ENCODE data around the gene CANT1.
A peak's percentile ranks its signal among the peaks of the same experiment; 100 is the strongest.

CANT1 gene

GRCh38 chr17:78993981-78994671 is 15.4 kb downstream of the CANT1 start:
- TF ChIP-seq ZFX (IDR thresholded peaks at IDR 0.05) (no peak), CTCF (conservative IDR thresholded peaks at IDR 0.05) (no peak)
- peak overlapping the region; percentile 89 for H3K27ac ChIP-seq

DNA sequence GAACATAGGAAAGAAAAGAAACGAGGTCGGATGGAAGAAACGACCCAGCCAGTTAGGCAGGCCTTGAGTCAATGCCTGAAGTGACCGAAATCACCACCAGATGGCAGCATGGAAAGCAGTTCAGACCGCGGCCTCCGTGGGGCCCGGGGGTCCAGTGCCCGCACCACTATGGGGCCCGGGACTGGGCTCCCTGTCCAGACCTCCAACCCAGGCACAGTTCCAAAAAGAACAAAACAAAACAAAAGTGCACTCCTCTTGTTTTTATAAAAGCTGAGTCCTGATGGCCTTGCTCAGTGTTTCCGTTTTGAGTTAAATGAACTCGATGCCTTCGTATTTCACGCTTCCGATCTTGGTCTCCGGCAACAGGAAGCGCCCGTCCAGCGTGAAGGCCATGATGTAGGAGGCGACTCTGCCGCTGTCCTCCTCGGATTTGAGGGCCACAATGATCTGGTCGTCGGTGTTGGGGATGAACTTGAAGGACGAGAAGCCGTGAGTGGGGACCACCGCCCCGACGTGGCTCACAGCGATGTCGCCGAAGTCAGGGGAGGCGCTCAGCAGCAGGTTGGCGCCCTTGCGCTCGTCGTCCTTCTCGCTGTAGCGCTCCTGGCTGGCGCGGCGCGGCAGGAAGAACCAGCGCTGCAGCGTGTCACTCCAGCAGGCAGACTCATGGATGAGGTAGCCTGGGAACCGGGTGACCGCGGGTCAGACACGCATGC is 16.2 kb downstream of the CANT1 start:
- no peak for TF ChIP-seq ZFX (IDR thresholded peaks at IDR 0.05)
- peak; percentile 91 for TF ChIP-seq CTCF (conservative IDR thresholded peaks at IDR 0.05)
- peak overlapping the region; percentile 89; the same call in 1 of the 2 replicates for H3K27ac ChIP-seq

DNA sequence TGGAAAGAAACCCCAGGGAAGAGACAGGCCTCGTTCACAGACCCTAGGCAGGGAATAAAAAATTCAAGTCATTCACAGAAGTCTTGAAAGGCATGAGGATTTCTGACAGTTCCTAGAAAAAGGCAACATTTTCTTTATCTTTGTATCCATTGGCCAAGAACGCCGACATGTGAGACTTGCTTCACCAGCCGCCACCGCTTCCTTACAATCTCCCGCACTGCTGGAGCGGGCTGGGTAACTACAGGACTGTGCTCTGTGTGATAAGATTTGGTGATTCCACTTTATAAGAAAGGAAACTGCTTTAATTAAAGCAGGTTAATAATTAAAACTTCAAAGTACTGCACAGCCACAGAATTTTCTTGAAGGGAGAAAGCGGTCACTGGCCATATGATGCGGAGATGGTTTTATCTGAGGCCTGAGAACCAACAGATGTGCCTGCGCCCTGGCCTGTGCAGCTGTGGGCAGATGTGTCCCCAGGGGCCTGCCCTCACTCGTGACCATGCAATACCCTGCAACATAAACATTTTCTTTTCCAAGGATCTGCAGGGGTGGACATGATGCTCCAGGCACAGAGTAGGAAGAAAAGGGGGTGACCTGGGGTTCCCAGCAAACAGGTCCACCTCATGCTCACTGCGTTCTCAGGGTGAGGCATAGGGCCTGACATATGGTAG is 16.9 kb downstream of the CANT1 start:
- peak overlapping the region; percentile 1; the same call in 1 of the 2 replicates for H3K27ac ChIP-seq

DNA sequence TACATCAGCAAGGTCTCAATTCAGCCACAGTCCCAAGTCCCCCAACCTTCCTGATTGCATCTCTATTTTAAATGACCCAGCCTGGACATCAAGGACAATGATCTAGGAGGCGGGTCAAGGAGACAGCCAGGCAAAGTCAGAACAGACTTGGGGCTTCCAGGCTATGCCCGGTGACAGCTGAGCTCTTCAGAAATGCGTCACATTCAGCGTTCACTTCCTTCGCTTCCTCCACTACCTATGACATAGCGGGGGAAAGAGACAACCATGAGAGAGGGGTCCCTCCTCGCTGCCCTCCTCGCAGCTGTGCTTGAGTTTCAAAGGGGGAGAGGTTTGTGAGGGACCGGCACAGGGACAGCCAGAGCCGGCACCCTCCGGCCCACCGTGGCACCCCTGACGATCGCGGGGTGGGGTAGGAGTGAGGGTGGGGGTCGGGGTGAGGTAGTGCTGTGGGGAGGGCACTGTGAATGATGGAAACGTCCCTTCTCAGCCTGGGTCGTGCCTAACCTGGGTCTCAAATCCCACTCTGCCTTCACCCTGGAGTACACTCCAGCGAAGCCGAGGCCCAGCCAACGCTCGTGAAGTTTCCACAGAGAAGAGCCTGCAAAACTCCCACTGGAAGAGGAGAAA is 17.5 kb downstream of the CANT1 start:
- TF ChIP-seq ZFX (IDR thresholded peaks at IDR 0.05) (no peak), CTCF (conservative IDR thresholded peaks at IDR 0.05) (no peak)
- no peak overlapping the region for H3K27ac ChIP-seq

More for the DNA sequence above, 16.9 kb downstream of the CANT1 start:
- no peak for TF ChIP-seq CTCF (conservative IDR thresholded peaks at IDR 0.05)
- TF ChIP-seq ZFX (IDR thresholded peaks at IDR 0.05) = no peak

- TF ChIP-seq ZFX (IDR thresholded peaks at IDR 0.05) (no peak), CTCF (conservative IDR thresholded peaks at IDR 0.05) (no peak)
These were observed 18.4 kb downstream of the CANT1 start for GRCh38 chr17:78991017-78991738.

DNA sequence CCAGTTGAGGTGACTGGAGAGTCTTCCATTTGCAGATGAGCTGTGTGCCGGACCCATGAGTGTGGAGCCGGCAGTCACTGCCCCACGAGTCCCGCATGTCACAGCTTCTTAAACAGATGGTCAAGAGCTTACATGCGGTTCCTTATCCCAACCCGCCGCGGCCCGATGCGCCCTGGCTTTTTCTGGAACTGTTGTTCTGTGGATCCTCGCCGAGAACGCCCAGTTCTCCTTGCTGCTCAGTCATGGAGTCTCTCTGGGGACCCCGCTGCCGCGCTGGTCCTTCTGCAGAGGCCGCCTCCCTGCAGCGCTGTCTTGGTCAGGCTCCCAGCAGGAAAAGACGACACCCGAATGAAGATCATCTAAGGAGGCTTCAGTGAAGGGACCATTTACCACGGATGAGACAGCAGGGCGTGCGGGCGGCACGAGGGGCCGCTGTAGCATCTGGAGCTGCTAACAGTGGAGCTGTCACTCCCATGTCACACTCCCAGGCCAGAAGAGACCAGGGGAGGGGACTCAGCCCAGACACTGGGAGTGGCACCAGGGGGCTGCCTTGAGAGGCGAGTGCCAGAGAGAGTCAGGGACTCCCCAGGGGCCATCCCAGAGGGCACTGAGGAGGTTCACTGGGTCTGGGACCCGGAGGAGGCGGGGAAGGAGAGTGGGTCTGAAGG is 19.1 kb downstream of the CANT1 start:
- TF ChIP-seq CTCF (conservative IDR thresholded peaks at IDR 0.05) = no peak
- no peak for TF ChIP-seq ZFX (IDR thresholded peaks at IDR 0.05)
- no peak overlapping the region for H3K27ac ChIP-seq

More at GRCh38 chr17:78991017-78991738, 18.4 kb downstream of the CANT1 start:
- H3K27ac ChIP-seq = no peak overlapping the region
